ENCODE data around the gene TNS3.

The TNS3 gene

GRCh38 chr7:47465191-47465590, 116.7 kb downstream of the TNS3 start:
- no peak for DNase-seq

DNA sequence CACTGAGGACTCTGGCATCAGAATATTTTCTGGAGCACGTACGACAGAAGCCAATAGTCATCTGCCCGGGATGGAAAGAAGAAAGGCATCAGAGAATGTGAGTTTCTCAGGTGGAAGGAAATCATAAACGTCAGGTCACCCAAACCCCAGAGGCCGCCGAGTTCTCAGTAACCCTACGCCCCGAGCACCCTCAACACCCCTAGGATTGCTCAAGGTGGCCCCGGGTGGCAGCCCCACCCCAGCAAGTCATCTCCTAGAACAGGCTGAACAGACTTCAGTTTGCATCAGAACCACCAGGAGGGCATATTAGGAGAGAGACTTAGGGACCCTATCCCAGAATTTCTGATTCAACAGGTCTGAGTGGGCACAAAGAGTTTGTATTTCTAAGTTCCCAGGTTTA, 117.6 kb downstream of the TNS3 start:
- DNase-seq, result no peak

- no peak for DNase-seq
Measured at GRCh38 chr7:47461746-47462145, 120.2 kb downstream of the TNS3 start.

DNA sequence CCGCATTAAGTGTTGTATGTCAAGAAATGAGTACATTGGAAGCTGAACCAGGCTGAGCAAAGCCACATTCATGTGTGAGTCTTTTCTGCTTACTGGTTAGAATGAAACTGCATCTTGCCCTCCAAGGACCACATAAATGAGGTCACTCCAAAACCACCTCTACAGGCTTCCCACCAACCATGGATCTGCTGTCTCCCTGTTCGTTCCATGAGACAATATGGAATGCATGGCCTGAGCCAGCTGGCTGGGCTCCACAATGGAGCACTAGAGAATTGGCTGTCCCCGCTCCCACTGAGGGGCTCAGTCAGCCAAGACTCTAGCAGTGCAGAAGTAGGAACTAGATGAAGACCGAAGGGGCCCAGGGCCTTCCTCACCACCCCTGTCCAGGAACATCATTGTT, 120.8 kb downstream of the TNS3 start:
- DNase-seq, result no peak

- no peak for DNase-seq
Measured at GRCh38 chr7:47460251-47460989, 121.5 kb downstream of the TNS3 start.

- no peak for DNase-seq
Measured at GRCh38 chr7:47458486-47458885, 123.4 kb downstream of the TNS3 start.

DNA sequence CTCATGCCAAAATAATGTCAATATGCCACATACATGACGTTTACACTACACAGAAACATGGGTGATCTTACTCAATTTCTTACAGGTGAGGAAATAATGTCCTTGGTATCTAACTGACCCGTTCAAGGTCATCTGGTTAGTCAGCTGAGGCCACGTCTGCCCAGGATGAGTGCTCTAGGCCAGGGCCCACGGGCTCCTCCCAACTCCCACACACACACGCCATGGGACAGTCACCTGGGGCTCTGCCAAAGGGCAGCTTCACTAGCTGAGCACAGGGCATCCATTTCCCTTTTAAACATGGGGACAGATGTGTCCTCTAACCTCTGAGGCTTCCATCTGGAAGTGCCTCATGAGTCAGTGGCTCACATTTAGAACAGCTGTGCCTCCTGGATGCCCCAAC, 123.9 kb downstream of the TNS3 start:
- no peak for DNase-seq

GRCh38 chr7:47456210-47456955, 125.5 kb downstream of the TNS3 start:
- no peak for DNase-seq

GRCh38 chr7:47455872-47456185, 126.1 kb downstream of the TNS3 start:
- no peak for DNase-seq

GRCh38 chr7:47454974-47455871, 126.7 kb downstream of the TNS3 start:
- DNase-seq, result no peak

DNA sequence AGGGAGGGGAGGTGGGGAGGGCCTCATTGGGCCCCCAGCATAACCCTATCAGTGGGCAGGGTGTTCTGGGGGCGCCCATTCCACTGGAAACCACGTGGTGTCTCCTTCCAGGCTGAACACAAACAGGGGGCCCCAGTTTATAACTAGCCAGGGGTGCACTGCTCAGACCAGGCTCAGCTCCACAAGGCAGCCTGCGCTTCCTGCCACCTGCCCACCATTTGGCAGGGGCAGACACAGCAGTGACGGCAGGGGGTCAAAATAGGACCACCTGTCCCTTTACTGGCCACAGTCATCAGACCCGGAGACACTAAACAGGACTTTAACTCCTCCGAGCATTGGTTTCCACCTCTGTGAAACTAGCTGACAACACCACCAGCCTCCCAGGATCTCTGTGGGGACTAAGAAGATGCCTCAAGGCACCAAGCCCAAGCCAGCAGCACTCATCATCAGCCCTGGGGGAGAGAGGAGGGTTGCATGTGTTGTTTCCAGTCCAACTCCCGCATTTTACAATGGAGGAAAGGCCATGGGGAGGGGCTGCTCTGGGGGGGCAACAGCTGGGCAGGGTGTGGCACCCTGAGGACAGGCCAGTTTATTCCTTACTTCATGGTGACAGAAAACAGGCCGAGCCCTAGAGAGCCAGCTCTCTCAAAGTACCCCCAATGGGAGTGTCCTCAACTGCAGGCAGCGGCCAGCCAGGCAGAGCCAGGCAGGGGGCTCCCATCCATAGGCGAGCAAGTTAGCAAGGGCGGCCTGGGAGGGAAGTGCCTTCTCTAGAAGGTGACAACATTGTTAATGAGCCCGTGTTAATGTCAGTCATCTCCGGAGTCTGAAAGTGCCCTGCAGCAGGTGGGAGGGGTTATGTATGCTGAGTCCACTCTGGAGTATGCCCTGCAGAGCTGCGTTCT, 127.6 kb downstream of the TNS3 start:
- DNase-seq, result no peak

- DNase-seq, result no peak
Measured at GRCh38 chr7:47453093-47454061, 128.5 kb downstream of the TNS3 start.

- no peak for DNase-seq
Measured at GRCh38 chr7:47452715-47453092, 129.2 kb downstream of the TNS3 start.

DNA sequence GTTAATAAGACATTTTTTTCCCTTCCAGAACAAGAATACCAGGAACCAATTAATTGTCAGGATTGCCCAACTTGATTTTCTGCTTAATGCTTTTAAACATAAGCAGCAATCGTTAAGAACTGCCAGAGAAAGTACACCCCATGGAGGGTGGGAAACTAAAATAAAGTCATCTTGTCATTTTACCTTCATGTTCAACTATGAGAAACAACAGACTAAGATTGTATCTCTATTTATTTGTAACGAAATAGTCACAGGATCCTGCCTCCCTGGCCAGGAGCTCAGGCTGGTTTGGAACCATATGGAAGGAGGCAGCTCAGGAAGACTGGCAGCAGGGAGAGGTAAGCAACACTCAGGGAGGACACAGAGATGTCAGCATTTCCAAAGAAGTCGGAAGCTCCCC, 129.6 kb downstream of the TNS3 start:
- no peak for DNase-seq

GRCh38 chr7:47451851-47452205, 130.1 kb downstream of the TNS3 start:
- no peak for DNase-seq

DNA sequence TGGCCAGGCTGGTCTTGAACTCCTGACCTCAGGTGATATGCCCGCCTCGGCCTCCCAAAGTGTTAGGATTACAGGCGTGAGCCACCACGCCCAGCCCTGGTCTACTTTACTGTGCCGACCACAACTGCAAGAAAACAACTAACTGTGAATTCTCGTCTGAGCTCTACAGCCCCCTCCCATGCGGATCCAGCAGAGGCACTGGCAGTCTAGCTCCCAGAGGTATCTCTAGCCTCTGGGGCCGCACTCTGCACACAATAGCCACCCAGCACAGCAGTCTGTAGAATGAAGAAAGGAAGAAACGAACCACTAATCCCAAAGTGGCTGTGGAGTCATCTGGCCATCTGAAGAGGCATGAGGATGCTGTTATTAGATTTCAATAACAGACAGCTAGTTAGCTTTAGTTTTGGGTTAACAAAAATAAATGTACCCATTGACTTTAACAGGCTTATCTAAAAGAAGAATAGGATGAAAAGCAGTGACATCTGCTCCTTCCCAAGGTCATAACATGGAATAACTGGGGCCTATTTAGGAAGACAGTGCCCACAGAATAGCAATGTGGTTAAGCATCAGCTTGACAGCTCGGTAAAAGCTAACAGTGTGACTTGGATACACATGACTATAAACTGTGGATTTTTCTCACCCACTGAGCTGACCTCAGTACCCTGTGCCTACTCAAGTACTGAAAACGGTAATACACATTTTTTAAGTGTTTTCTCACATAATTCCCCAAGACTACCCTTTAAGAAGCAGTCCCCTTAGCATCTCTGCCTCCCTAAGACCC, 131.9 kb downstream of the TNS3 start:
- DNase-seq, result no peak

DNA sequence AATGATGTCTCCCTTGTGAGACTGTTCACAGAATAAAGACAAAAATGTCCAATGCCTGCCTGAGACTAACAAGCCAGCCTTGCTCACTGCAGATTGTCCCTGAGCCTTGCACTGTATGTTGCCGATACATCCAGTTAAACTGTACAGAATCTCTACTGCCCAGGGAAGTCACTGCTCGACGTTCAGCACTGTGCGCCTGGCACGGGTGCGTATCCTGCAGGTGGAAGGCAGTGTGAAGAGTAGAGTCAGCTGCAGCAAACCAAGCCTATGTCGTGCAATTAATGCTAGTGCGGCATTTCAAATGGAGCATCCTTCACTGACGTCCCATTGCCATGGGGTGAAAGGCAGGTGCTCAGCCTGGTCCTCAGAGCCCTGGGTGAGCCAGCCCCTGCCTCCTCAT, 132.9 kb downstream of the TNS3 start:
- no peak for DNase-seq

- DNase-seq, result no peak
Measured at GRCh38 chr7:47447621-47448349, 134.1 kb downstream of the TNS3 start.

GRCh38 chr7:47446871-47447466, 134.9 kb downstream of the TNS3 start:
- no peak for DNase-seq

All from DMS79 (cell line).